ENCODE data around the gene DUSP22. TPM values are rescaled to one million over a fixed set of nuclear protein-coding genes. Genes with fewer than 3 reads are reported as not detected.
"Not testable (repeated sequence)": the region's sequence is repeated elsewhere in the genome, so short reads cannot be mapped to it uniquely, and the experiment has no call there.

DUSP22 gene
- total and polyA plus RNA-seq, 4 donors = 28.2 to 42.3 (median 29.7) TPM

DNA sequence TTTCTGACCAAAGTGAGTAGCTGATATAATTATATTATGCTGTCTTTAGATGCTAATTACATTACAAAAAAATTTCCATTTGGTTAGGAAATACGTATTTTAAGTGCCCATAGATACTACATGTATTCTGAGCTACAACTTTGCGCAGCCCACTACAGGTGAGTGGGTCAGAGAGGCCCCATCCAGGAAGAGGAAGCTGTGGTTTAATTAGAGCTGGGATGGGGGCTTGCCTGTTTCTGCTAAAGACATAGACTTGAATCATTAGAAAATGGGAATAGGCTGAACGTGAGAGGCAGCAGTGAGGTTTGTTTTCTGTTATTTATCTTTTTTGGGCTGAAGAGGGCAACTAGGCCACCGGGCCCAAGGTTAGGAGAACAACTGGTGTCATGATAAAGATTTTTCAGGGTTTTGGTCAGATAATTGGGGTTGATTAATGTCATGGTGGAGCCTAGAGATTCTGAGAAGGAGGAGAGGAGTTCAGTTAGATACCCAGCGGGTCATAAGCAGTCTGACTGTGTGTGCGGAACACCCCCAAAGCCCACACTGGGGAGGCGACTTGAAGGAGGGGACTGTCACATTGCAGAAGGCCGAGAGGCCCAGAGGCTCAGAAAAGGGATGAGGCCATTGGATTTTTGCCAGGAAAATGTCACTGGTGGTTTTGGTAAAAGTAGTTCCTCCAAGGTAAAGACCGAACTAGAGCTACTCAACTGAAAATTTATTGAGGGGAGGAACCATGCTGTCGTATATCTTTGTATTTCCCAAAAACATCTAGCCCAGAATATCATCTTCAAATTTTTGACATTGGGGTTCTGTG lies 84.7 kb downstream of the DUSP22 start:
- Histone ChIP-seq H3K36me3 (ENCODE audit: control insufficient read depth, insufficient read depth, low read length) (no peaks in the 10 kb centered on the region), H3K27ac (ENCODE audit: low read depth, low read length) (no peak overlapping the region), H3K9me3 (ENCODE audit: control insufficient read depth, insufficient read depth, low read length) (no peaks in the 10 kb centered on the region), H3K4me1 (ENCODE audit: control insufficient read depth, insufficient read depth, low read length) (peaks cover 7% of the 10 kb centered on the region), H3K4me3 (ENCODE audit: low read depth, low read length) (no peak overlapping the region), H3K27me3 (ENCODE audit: control insufficient read depth, insufficient read depth, low read length) (peaks cover 4% of the 10 kb centered on the region)
- WGBS (ENCODE audit: insufficient coverage) = 72% methylated on average over 8 of the region's 10 CpGs
- no peak for DNase-seq (ENCODE audit: low read depth in 4 of 6, low spot score in 6 of 6)

DNA sequence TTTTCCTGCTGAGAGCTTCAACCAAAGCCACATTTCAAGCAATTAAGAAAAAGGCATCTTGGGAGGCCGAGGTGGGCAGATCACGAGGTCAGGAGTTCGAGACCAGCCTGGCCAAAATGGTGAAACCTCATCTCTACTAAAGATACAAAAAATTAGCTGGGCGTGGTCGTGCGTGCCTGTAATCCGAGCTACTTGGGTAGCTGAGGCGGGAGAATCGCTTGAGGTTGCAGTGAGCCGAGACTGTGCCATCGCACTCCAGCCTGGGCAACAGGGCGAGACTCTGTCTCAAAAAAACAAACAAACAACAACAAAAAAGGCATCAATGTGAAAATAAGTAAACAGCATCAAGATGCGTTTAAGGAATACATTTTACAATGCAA lies 85.3 kb downstream of the DUSP22 start:
- WGBS (ENCODE audit: insufficient coverage) = 77% methylated on average over 12 of the region's 13 CpGs
- not testable (repeated sequence) for H3K36me3 ChIP-seq (ENCODE audit: control insufficient read depth, insufficient read depth, low read length); H3K4me1 ChIP-seq (ENCODE audit: control insufficient read depth, insufficient read depth, low read length); DNase-seq (ENCODE audit: low read depth in 4 of 6, low spot score in 6 of 6); H3K27ac ChIP-seq (ENCODE audit: low read depth, low read length); H3K9me3 ChIP-seq (ENCODE audit: control insufficient read depth, insufficient read depth, low read length); H3K4me3 ChIP-seq (ENCODE audit: low read depth, low read length); H3K27me3 ChIP-seq (ENCODE audit: control insufficient read depth, insufficient read depth, low read length)

DNA sequence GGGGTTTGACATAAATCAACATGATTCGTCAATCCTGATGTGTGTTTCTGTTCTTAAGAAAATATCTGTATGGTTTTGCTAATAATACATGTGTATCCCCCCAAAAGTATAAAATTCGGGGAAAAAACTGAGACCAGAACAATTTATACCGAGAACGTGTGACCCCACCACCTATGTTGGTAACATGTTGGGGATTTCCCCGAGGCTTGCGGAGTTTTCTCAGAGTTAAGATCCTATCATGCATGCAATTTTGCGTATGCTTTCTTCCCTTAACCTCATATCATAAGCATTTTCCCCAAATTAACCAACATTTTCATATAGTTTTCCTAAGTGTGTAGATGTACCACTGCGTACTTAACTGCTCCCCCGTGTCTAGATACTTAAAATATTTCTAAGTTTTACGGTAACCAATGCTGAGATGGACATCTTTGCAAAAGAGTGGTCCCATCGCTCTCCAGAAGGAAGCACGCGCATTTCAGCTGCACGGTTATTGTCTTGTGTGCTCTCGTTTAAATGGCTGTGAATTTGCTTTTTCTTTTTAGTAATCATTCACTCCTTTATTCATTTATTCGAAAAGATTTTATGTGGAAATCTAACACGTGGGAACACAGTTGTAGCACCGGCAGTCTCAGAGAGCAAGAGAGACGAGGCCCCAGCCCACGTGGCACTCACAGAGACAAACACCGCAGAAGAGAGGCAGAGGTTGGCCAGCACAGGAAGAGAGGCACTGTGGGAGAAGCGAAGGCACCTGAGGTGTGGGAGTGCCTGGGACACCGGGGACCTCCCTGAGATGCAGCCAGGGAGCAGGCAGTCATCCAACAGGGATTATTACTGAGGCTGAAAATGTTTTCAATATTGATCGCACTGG lies 86.0 kb downstream of the DUSP22 start:
- H3K4me3 ChIP-seq (ENCODE audit: low read depth, low read length) = no peak overlapping the region
- no peak overlapping the region for H3K27ac ChIP-seq (ENCODE audit: low read depth, low read length)
- peaks cover 7% of the 10 kb centered on the region for H3K4me1 ChIP-seq (ENCODE audit: control insufficient read depth, insufficient read depth, low read length)
- WGBS (ENCODE audit: insufficient coverage) = 87% methylated on average over 22 of the region's 24 CpGs
- DNase-seq (ENCODE audit: low read depth in 4 of 6, low spot score in 6 of 6) = no peak
- no peaks in the 10 kb centered on the region for H3K9me3 ChIP-seq (ENCODE audit: control insufficient read depth, insufficient read depth, low read length)
- H3K27me3 ChIP-seq (ENCODE audit: control insufficient read depth, insufficient read depth, low read length) = no peaks in the 10 kb centered on the region
- no peaks in the 10 kb centered on the region for H3K36me3 ChIP-seq (ENCODE audit: control insufficient read depth, insufficient read depth, low read length)

DNA sequence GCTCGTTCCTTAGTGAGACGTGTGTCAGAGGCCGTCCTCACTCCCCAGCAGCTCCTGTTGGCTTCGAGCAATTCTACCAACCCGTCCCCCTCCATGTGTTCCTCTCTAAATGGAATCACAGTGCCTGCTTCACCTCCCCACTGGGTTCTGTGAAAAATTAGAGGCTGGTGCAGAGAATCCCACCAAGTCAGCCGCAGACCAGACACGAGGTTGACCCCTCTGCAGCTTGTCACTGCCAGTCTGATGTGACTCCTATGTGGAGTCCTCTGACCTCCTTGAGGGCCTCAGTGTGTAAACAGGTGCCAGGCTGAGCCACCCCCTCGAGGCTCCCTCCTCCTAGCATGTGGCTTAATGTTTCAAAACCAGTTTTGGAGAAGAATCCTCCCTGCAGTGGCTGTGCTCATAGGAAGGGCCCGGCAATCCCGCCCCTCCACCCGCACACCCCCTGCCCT lies 86.7 kb downstream of the DUSP22 start:
- H3K9me3 ChIP-seq (ENCODE audit: control insufficient read depth, insufficient read depth, low read length) = no peaks in the 10 kb centered on the region
- no peak overlapping the region for H3K27ac ChIP-seq (ENCODE audit: low read depth, low read length)
- H3K4me1 ChIP-seq (ENCODE audit: control insufficient read depth, insufficient read depth, low read length) = peaks cover 2% of the 10 kb centered on the region
- 73% methylated on average over 11 of the region's 11 CpGs for WGBS (ENCODE audit: insufficient coverage)
- no peaks in the 10 kb centered on the region for H3K36me3 ChIP-seq (ENCODE audit: control insufficient read depth, insufficient read depth, low read length)
- DNase-seq (ENCODE audit: low read depth in 4 of 6, low spot score in 6 of 6) = no peak
- H3K4me3 ChIP-seq (ENCODE audit: low read depth, low read length) = no peak overlapping the region
- no peaks in the 10 kb centered on the region for H3K27me3 ChIP-seq (ENCODE audit: control insufficient read depth, insufficient read depth, low read length)

DNA sequence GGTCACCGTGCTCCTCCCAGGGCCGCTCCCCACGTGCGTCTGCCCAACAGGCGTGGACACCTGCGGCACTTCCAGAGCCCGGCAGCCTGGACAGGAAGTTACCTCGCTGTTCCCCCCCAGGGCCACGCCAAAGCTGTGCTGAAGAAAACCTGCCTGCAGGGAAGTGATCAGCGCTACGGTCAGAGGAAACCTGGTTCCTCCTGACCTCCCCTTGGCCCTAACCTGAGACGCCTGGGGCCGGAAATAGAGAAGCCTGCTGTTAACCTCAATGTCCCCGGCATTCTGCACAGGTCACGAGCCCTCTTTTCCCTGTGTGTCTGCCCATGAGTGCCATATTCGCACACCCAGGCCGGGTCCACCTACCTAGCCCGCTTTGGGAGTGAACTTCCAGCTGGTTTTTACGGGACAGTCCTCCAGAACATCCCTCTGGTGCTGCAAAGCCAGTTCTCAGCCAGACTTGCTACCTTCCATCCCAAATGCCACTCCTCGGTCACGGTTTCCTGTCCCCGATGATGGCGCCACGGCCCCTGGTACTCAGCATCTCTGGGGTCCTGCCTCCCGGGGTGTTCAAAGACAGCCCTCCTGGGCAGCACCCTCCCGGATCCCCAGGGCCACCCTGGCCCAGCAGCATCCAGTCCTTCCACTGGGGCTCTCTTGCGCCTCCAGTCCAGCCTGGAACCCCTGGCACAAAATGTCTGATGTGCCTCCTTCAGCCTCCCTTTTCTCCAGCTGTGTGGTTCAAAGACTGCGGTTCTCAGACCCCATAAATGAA lies 87.3 kb downstream of the DUSP22 start:
- no peak for DNase-seq (ENCODE audit: low read depth in 4 of 6, low spot score in 6 of 6)
- no peaks in the 10 kb centered on the region for H3K36me3 ChIP-seq (ENCODE audit: control insufficient read depth, insufficient read depth, low read length)
- H3K27me3 ChIP-seq (ENCODE audit: control insufficient read depth, insufficient read depth, low read length) = no peaks in the 10 kb centered on the region
- H3K27ac ChIP-seq (ENCODE audit: low read depth, low read length) = no peak overlapping the region
- WGBS (ENCODE audit: insufficient coverage) = 78% methylated on average over 28 of the region's 28 CpGs
- H3K4me1 ChIP-seq (ENCODE audit: control insufficient read depth, insufficient read depth, low read length) = no peaks in the 10 kb centered on the region
- no peaks in the 10 kb centered on the region for H3K9me3 ChIP-seq (ENCODE audit: control insufficient read depth, insufficient read depth, low read length)
- no peak overlapping the region for H3K4me3 ChIP-seq (ENCODE audit: low read depth, low read length)

DNA sequence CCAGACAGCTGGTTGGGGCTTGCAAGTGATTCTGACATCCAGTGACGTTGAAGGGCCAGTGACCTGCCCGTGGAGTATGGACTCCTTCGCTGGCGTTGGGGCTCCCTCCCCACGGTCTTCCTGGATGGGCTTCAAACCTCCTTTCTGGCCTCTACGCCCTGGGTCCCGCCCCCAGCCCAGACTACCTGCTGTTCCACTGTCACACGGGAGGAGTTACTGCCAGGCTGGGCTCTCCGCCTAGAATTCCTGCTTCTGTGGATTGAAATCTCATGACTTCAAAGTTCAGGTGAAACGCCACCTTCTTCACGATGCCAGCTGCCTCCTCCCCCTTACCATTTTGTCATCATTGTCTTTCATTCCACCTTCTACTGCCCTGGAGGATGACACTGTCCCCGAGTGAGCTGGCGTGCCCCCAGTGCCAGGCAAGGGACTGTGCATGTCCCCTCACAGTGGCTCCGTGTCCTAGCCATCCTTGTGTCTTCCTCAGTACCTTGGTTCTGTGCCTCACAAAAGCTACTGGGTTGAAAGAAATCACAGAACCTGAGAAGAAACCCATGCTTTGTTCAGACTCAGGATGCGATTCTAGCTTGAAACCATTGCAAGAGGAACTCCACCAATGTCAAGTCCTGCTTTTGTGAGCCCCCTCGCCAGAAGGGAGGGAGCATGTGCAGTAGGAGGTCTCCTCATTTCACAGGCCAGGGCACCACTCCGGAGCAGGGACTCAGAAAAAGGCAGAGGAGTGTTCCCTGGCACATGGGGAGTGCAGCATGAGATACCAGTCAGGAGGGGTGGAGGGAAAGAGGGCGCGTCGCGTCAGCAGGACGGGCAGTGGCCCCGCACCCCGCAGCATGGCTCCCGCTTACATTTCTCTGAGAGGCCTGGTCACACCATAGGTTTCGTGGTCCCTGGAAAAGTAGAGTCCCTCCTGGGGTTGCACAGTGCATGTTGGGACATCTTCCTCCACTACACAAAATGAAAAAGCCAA lies 88.2 kb downstream of the DUSP22 start:
- no peaks in the 10 kb centered on the region for H3K9me3 ChIP-seq (ENCODE audit: control insufficient read depth, insufficient read depth, low read length)
- WGBS (ENCODE audit: insufficient coverage) = 78% methylated on average over 26 of the region's 26 CpGs

DNA sequence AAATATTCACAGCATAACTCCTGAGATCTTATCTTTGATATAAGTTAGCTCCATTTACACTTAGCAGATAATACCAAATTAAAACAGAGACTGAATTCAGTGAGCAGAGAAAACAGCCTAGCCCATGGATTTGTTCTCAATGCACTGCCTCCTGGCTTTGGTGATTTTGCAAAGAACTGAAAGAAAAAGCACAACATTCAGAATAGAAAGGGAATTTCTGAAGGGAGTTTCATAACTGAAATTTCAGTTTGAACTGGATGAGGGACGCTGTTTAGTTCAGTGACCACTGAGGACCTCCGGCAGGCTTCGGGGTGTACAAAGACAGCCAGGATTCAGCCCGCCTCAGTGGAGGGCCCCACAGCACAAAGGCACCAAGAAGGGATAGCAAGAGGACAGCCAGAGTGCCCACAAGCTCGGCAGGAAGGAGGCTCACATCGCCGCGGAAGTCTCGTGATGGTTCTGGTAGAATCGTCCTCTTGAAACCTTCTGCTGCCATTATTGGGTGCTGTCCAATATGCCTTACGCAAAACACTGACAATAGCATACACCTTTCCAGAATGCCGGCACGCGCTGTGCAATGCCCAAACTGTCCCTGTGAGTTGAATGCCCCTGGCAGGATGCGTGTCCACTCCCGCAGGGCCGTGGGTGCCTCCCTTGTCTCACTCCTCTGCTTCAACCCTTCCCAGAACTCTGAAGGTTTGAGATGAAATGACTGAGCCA lies 89.6 kb downstream of the DUSP22 start:
- Histone ChIP-seq H3K27ac (ENCODE audit: low read depth, low read length) (no peak overlapping the region), H3K4me1 (ENCODE audit: control insufficient read depth, insufficient read depth, low read length) (no peaks in the 10 kb centered on the region), H3K36me3 (ENCODE audit: control insufficient read depth, insufficient read depth, low read length) (no peaks in the 10 kb centered on the region), H3K4me3 (ENCODE audit: low read depth, low read length) (no peak overlapping the region), H3K27me3 (ENCODE audit: control insufficient read depth, insufficient read depth, low read length) (peaks cover 4% of the 10 kb centered on the region), H3K9me3 (ENCODE audit: control insufficient read depth, insufficient read depth, low read length) (no peaks in the 10 kb centered on the region)
- DNase-seq (ENCODE audit: low read depth in 4 of 6, low spot score in 6 of 6) = no peak
- 88% methylated on average over 17 of the region's 17 CpGs for WGBS (ENCODE audit: insufficient coverage)

More for the DNA sequence above, 88.2 kb downstream of the DUSP22 start:
- no peaks in the 10 kb centered on the region for H3K4me1 ChIP-seq (ENCODE audit: control insufficient read depth, insufficient read depth, low read length)
- H3K36me3 ChIP-seq (ENCODE audit: control insufficient read depth, insufficient read depth, low read length) = no peaks in the 10 kb centered on the region
- DNase-seq (ENCODE audit: low read depth in 4 of 6, low spot score in 6 of 6) = no peak
- no peak overlapping the region for H3K27ac ChIP-seq (ENCODE audit: low read depth, low read length)
- H3K4me3 ChIP-seq (ENCODE audit: low read depth, low read length) = no peak overlapping the region
- H3K27me3 ChIP-seq (ENCODE audit: control insufficient read depth, insufficient read depth, low read length) = no peaks in the 10 kb centered on the region

DNA sequence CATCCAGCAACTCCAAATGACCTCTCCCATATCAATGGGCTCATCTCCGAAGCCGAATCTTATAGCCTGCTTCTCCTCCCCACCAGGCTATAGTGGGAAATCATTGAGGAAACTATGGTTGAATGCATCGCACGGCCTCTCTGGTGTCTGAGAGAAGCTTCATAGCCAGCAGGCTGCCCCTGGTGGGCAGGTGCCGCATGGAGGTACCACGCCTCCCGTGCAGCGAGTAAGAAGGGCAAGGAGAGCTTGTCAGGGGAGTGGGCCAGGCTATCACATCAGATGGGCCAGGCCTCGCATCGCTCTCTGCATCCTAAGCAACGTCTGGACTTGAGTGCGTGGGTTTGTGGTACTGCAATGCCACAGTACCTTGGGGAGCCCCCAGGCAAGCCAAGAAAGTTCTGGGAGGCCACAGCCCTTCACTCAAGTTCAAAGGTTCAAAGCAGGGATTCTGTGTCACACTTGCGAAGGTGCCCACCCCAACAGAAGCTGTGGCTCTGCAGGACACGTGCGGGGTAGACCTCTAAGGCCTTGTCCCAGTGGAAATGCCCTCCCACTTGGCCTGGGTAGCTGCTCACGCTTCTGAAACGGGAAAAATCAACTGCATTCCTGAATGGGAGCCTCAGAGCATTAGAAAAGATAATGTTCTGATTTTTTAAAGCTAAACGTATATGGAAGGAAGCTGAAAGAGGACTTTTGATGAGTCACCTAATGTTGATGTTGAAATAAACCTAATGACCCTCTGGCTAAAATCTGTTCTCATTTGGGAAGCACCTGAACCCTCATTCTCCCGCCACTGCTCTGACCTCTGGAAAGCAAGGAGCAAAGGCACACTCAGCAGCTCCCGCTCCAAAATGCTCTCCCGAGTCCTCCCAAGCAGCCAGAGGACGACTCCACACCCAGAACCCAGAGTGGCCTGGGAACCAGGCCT lies 90.9 kb downstream of the DUSP22 start:
- Histone ChIP-seq H3K36me3 (ENCODE audit: control insufficient read depth, insufficient read depth, low read length) (no peaks in the 10 kb centered on the region), H3K27me3 (ENCODE audit: control insufficient read depth, insufficient read depth, low read length) (peaks cover 5% of the 10 kb centered on the region), H3K27ac (ENCODE audit: low read depth, low read length) (no peak overlapping the region), H3K4me3 (ENCODE audit: low read depth, low read length) (no peak overlapping the region), H3K9me3 (ENCODE audit: control insufficient read depth, insufficient read depth, low read length) (no peaks in the 10 kb centered on the region), H3K4me1 (ENCODE audit: control insufficient read depth, insufficient read depth, low read length) (no peaks in the 10 kb centered on the region)
- no peak for DNase-seq (ENCODE audit: low read depth in 4 of 6, low spot score in 6 of 6)
- WGBS (ENCODE audit: insufficient coverage) = 86% methylated on average over 20 of the region's 22 CpGs
